ENCODE measurements around the gene STXBP5L.
"Not testable (repeated sequence)": the region's sequence is repeated elsewhere in the genome, so short reads cannot be mapped to it uniquely, and the experiment has no call there.

STXBP5L gene

DNA sequence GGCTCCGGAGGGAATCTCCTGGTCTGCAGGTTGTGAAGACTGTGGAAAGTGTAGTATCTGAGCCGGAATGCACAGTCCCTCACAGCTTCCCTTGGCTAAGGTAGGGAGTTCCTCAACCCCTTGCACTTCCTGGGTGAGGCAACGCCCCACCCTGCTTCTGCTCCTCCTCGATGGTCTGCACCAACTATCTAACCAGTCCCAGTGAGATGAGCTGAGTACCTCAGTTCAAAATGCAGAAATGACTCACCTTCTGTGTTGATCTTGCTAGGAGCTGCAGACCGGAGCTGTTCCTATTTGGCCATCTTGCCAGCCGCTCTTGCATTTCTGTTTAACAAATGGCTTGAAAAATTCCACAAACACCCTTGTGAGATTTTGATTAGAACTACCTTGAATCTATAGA, 156.1 kb downstream of the STXBP5L start:
- DNase-seq = no peak

DNA sequence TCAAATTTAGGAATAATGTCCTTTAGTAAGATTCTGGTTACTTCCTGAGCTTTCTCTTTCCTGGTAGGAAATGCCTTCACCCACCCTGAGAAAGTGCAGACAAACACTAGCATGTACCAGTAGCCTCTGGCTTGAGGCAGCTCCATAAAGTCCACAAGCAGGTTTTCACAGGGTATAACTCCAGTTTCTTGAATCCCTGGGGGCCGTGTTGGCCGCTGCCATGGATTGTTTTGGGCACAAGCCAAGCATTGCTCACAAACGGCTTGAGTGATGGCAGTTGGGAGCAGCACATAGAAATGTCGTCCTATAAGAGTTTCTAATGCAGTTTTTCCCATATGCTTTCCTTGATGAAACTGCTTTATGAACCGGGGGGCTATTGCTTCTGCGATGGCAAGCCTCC, 164.1 kb downstream of the STXBP5L start:
- no peak for DNase-seq

DNA sequence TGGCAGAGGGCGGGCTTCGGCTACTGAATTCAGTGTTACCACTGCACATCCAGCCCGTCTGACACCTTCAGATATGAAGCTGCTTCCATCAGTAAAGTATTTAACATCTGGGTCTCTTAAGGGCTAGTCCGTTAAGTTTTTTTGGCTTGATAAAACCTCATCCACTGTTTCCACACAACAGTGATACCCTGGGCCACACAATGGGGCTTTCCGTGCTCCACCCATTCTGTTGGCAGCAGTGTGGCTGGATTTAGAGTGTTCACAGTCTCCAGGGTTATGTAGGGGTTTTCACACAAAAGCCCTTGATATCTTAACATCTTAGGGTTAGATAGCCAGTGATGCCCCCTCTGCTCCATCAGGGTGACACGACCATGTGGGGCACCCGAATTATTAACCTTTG, 165.0 kb downstream of the STXBP5L start:
- no peak for DNase-seq

DNA sequence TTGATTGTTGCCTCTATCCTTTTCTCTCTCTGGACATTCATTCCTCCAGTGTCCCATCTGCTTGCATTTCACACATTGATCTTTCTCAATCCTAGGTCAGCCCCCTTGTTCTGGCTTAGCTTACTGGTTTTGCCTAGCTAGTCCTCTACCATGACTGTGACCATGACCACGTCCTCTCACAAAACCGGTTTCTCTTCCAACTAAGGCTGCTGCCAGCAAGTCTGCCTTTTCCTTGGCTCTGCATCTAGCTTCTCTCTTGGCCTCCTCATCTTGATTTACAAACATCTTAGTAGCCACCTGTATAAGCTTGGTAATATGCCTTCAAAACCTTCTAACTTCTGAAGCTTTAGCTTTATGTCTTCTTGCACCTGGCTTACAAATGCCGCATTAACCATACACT, 167.2 kb downstream of the STXBP5L start:
- DNase-seq = no peak

DNA sequence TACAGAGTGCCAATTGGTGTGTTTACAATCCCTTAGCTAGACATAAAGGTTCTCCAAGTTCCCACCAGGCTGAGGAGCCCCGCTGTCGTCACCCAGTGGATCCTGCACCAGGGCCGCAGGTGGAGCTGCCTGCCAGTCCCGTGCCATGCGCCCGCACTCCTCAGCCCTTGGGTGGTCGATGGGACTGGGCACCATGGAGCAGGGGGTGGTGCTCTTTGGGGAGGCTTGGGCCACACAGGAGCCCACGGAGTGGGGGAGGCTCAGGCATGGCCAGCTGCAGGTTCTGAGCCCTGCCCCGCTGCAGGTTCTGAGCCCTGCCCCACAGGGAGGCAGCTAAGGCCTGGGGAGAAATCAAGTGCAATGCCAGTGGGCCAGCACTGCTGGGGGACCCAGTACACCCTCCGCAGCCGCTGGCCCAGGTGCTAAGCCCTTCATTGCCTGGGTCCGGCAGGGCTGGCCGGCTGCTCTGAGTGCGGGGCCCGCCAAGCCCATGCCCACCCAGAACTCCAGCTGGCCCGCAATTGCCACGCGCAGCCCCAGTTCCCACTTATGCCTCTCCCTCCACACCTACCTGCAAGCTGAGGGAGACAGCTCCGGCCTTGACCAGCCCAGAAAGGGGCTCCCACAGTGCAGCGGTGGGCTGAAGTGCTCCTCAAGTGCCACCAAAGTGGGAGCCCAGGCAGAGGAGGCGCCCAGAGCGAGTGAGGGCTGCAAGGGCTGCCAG, 170.5 kb downstream of the STXBP5L start:
- not testable (repeated sequence) for DNase-seq

GRCh38 chr3:121096953-121097352, 188.9 kb downstream of the STXBP5L start:
- DNase-seq = no peak

GRCh38 chr3:121111086-121111485, 203.1 kb downstream of the STXBP5L start:
- not testable (repeated sequence) for DNase-seq

- DNase-seq = no peak
These were observed 204.1 kb downstream of the STXBP5L start for GRCh38 chr3:121111914-121112612.

- DNase-seq = no peak
These were observed 218.2 kb downstream of the STXBP5L start for GRCh38 chr3:121126033-121126706.

- no peak for DNase-seq
These were observed 218.7 kb downstream of the STXBP5L start for GRCh38 chr3:121126707-121127035.

DNA sequence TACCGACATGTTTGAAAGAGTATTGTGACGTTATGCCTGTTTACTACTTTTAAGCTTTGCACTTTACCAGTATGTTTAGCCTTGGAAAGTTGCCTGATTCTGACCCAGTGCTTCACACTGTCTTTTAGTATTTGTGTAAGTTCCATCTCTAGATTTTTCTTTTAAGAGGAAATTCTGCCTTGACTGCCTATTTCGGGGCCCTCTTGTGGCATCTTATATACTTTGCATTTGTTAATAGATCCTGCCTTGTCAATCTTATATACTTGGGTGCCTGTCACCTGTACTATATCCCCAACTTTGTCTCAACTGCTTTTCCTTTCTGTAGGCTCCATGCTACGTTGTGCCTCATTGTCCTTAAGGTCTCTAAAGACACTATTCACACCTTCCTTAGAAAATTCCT, 244.6 kb downstream of the STXBP5L start:
- no peak for DNase-seq

GRCh38 chr3:121153851-121154250, 245.8 kb downstream of the STXBP5L start:
- no peak for DNase-seq

DNA sequence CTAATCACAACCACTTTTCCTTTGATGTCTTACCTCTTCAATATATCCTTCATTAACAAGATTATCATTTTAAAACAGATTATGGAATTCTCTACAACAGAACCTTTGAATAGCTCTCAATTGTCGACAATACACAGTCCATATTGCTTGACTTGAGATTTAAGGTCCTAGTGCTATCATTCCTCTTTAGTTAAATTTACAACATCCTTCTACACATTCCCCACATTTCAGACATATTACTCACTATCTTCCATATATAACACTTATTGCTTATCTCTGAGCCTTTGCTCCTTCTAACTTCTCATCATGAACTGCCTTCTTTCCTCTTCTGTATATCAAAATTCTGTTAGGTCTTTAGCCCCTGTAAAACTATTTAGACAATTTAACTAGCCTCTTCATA, 247.0 kb downstream of the STXBP5L start:
- no peak for DNase-seq

- DNase-seq = no peak
These were observed 257.4 kb downstream of the STXBP5L start for GRCh38 chr3:121165397-121165837.

GRCh38 chr3:121167374-121168139, 259.6 kb downstream of the STXBP5L start:
- no peak for DNase-seq

- no peak for DNase-seq
These were observed 267.1 kb downstream of the STXBP5L start for GRCh38 chr3:121175083-121175482.

DNA sequence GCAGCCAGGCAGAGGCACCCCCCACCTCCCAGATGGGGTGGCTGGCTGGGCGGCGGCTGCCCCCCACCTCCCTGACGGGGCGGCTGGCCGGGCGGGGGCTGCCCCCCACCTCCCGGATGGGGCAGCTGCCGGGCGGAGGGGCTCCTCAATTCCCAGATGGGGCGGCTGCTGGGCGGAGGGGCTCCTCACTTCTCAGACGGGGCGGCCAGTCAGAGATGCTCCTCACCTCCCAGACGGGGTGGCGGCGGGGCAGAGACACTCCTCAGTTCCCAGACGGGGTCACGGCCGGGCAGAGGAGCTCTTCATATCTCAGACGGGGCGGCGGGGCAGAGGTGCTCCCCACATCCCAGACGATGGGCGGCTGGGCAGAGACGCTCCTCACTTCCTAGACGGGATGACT, 282.6 kb downstream of the STXBP5L start:
- DNase-seq = not testable (repeated sequence)

- DNase-seq = no peak
These were observed 294.6 kb downstream of the STXBP5L start for GRCh38 chr3:121202573-121202972.

DNA sequence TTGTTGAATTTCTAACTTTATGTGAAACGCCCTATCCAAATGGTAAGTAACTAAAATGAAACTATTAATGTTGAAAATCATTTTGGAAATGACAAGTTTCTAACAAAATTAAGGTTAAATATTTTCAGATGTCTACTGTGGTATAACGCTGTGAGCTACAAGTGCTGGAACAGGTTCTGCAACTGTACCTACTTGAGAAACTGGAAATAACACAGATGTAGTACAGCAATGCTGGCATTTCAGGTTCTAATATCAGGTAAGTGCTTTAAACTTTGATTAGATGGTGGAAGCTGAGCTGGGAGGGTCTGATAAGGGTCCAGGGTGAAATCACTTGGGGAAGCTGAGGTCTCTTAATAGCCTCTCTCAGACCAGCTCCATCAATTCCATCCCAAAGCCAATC, 315.1 kb downstream of the STXBP5L start:
- DNase-seq = no peak

DNA sequence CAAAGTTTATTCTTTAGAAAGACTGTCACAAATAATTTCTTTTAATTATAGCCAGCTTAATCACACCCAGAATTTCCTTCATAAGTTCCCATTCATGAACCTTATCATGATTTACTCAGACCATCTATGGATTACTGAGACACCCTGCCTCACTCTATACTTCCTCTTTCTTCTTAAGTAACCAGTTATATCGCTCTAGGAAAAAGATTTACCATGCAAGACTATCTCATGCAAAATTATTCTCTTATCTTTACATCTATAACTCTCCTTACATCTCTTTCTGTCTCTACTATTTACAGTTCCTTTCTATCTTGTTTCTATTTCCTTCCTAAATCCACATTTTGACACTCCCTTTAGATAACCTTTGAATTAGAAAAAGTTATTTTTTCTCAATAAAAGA, 321.0 kb downstream of the STXBP5L start:
- DNase-seq = no peak

DNA sequence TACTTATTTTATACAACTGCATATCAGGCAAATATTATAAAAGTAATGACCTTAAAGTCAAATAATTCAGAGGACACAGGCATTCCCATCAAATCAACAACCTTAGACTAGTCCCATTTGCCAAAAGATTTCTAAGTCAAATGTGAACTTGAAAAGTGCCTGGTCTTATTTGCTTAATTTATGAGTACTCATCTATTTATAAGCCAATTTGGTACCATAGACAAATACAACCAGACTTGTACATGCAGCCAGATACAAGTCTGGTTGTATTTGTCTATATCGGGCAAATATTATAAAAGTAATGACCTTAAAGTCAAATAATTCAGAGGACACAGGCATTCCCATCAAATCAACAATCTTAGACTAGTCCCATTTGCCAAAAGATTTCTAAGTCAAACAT, 322.2 kb downstream of the STXBP5L start:
- DNase-seq = not testable (repeated sequence)

DNA sequence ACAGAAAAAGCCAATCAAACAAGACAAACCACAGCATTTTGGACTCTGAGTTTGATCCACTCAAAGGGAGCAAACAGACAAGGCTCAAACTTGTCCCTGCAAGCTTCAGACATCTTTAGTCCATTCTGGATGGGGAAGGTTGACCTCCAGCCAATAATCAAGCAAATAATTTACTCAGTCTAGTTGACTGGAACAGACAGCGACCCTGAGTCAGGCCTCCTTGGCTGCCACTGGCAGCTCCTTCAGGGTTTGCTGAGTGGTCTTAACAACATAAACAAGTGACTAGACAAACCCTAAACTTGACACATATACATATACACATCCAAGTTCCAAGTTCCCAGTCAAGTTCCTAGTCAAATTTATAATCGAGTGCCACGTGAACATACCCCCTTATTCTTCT, 323.9 kb downstream of the STXBP5L start:
- DNase-seq = no peak
